ENCODE measurements around the gene ATG2B.

ATG2B gene

DNA sequence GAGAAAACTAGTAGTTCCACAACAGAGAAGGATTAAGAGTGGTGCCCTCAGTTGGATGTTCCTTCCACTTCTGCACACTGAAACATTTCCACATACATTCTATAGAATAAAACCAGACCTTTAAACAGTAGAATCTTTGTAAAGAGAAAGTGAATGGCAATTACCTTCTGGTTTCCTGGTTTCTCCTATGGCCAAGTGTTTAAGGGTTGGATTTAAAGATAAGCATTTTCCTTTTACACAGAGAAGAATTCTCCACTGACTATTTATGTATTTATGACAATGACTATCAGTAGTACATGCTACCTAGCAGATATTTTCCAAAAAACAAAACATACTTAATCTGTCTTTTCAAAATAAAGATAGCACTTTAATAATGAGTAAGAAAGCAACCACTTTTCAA lies 3.2 kb downstream of the ATG2B start:
- Histone ChIP-seq H3K4me2 (ENCODE audit: insufficient read depth, low read length) (peak overlapping the region; percentile 86; the same call in 1 of the 2 replicates), H3K79me2 (ENCODE audit: insufficient read depth, low read length) (peaks cover 85% of the 10 kb centered on the region)

DNA sequence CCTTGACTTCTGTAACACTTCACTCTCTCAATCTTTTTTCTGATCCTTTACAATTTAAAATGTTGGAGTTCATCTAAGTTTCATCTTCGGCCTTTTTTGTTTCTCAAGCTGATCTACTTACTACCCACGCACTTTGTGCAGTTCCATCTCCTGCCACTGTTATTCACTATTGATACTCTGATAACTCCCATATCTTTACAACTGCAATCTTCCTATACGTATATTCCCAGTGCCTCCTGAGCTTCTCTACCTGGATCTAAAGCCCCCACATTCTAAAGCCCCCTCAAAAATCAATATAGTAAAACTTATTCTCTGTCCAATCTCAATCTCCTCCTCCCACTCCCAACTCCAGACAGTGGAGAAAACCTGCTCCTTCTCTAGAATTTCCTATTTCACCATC lies 5.9 kb downstream of the ATG2B start:
- Histone ChIP-seq H3K4me3 (ENCODE audit: low read depth in 1 of 2, low read length in 2 of 2) (no peak overlapping the region), H3K9ac (ENCODE audit: low read depth, low read length) (no peak overlapping the region), H3K27ac (ENCODE audit: low read length) (no peak overlapping the region), H3K36me3 (ENCODE audit: insufficient read depth, low read length) (no peaks in the 10 kb centered on the region), H2AFZ (ENCODE audit: low read depth, low read length) (no peak overlapping the region), H3K4me1 (ENCODE audit: insufficient read depth, low read length) (peaks cover 23% of the 10 kb centered on the region), H3K27me3 (ENCODE audit: insufficient read depth, low read length, poor library complexity) (no peaks in the 10 kb centered on the region), H3K4me2 (ENCODE audit: insufficient read depth, low read length) (no peak overlapping the region), H3K9me3 (ENCODE audit: insufficient read depth, low read length, severe bottlenecking) (no peaks in the 10 kb centered on the region), H3K79me2 (ENCODE audit: insufficient read depth, low read length) (peaks cover 68% of the 10 kb centered on the region), H4K20me1 (ENCODE audit: insufficient read depth, low read length) (peaks cover 6% of the 10 kb centered on the region; the same call in 1 of the 2 replicates)
- no peak for DNase-seq
- no peak for ATAC-seq (ENCODE audit: insufficient read depth, low read depth)
- no peak for TF ChIP-seq EZH2 (IDR thresholded peaks at IDR 0.05; ENCODE audit: borderline replicate concordance, low read depth, low read length, severe bottlenecking)
- TF ChIP-seq, protein P1, sequence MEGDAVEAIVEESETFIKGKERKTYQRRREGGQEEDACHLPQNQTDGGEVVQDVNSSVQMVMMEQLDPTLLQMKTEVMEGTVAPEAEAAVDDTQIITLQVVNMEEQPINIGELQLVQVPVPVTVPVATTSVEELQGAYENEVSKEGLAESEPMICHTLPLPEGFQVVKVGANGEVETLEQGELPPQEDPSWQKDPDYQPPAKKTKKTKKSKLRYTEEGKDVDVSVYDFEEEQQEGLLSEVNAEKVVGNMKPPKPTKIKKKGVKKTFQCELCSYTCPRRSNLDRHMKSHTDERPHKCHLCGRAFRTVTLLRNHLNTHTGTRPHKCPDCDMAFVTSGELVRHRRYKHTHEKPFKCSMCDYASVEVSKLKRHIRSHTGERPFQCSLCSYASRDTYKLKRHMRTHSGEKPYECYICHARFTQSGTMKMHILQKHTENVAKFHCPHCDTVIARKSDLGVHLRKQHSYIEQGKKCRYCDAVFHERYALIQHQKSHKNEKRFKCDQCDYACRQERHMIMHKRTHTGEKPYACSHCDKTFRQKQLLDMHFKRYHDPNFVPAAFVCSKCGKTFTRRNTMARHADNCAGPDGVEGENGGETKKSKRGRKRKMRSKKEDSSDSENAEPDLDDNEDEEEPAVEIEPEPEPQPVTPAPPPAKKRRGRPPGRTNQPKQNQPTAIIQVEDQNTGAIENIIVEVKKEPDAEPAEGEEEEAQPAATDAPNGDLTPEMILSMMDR (IDR thresholded peaks at IDR 0.05; ENCODE audit: borderline replicate concordance, extremely low read depth, low read length, poor library complexity, severe bottlenecking), result no peak

More for the DNA sequence above, 3.2 kb downstream of the ATG2B start:
- Histone ChIP-seq H3K27ac (ENCODE audit: low read length) (no peak overlapping the region), H3K4me1 (ENCODE audit: insufficient read depth, low read length) (peaks cover 34% of the 10 kb centered on the region), H4K20me1 (ENCODE audit: insufficient read depth, low read length) (peaks cover 13% of the 10 kb centered on the region; the same call in 1 of the 2 replicates), H3K9ac (ENCODE audit: low read depth, low read length) (no peak overlapping the region), H3K36me3 (ENCODE audit: insufficient read depth, low read length) (no peaks in the 10 kb centered on the region), H2AFZ (ENCODE audit: low read depth, low read length) (no peak overlapping the region), H3K4me3 (ENCODE audit: low read depth in 1 of 2, low read length in 2 of 2) (no peak overlapping the region), H3K27me3 (ENCODE audit: insufficient read depth, low read length, poor library complexity) (no peaks in the 10 kb centered on the region), H3K9me3 (ENCODE audit: insufficient read depth, low read length, severe bottlenecking) (no peaks in the 10 kb centered on the region)
- TF ChIP-seq, protein P1 (IDR thresholded peaks at IDR 0.05; ENCODE audit: borderline replicate concordance, extremely low read depth, low read length, poor library complexity, severe bottlenecking), result no peak
- no peak for TF ChIP-seq EZH2 (IDR thresholded peaks at IDR 0.05; ENCODE audit: borderline replicate concordance, low read depth, low read length, severe bottlenecking)
- DNase-seq, result no peak
- no peak for ATAC-seq (ENCODE audit: insufficient read depth, low read depth)

DNA sequence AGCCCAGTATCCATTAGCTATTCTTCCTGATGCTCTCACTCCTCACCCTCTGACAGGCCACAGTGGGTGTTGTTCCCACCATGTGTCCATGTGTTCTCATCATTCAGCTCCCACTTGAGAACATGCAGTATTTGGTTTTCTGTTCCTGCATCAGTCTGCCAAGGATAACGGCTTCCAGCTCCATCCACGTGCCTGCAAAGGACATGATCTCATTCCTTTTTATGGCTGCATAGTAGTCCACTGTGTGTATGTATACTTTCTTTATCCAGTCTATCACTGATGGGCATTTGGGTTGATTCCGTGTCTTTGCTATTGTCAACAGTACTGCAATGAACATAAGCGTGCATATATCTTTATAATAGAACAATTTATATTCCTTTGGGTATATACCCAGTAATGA lies 8.9 kb downstream of the ATG2B start:
- no peaks in the 10 kb centered on the region for H3K27me3 ChIP-seq (ENCODE audit: insufficient read depth, low read length, poor library complexity)
- H3K4me1 ChIP-seq (ENCODE audit: insufficient read depth, low read length), result no peaks in the 10 kb centered on the region
- no peak for TF ChIP-seq EZH2 (IDR thresholded peaks at IDR 0.05; ENCODE audit: borderline replicate concordance, low read depth, low read length, severe bottlenecking)
- TF ChIP-seq, protein P1 (IDR thresholded peaks at IDR 0.05; ENCODE audit: borderline replicate concordance, extremely low read depth, low read length, poor library complexity, severe bottlenecking), result no peak
- no peaks in the 10 kb centered on the region for H3K36me3 ChIP-seq (ENCODE audit: insufficient read depth, low read length)
- H4K20me1 ChIP-seq (ENCODE audit: insufficient read depth, low read length), result peaks cover 8% of the 10 kb centered on the region; the same call in 1 of the 2 replicates
- H3K9me3 ChIP-seq (ENCODE audit: insufficient read depth, low read length, severe bottlenecking), result no peaks in the 10 kb centered on the region
- no peak overlapping the region for H2AFZ ChIP-seq (ENCODE audit: low read depth, low read length)
- no peak for DNase-seq
- no peak overlapping the region for H3K4me3 ChIP-seq (ENCODE audit: low read depth in 1 of 2, low read length in 2 of 2)
- no peak overlapping the region for H3K27ac ChIP-seq (ENCODE audit: low read length)
- no peak overlapping the region for H3K9ac ChIP-seq (ENCODE audit: low read depth, low read length)
- no peak overlapping the region for H3K4me2 ChIP-seq (ENCODE audit: insufficient read depth, low read length)
- peaks cover 51% of the 10 kb centered on the region for H3K79me2 ChIP-seq (ENCODE audit: insufficient read depth, low read length)
- ATAC-seq (ENCODE audit: insufficient read depth, low read depth), result no peak

DNA sequence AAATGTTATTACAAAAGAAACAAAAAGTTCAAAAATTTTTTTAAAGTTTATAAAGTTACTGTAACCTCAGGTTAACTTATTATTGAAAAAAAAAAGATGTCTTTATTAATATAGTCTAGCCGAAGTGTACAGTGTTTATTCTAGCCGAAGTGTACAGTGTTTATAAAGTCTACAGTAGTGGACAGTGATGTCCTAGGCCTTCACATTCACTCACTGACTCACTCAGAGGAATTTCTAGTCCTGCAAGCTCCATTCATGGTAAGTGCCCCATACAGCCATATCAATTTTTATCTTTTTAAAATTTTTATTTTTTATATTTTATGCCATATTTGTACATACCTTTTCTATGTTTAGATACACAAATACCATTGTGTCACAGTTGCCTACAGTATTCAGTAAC lies 10.4 kb downstream of the ATG2B start:
- Histone ChIP-seq H3K4me3 (ENCODE audit: low read depth in 1 of 2, low read length in 2 of 2) (no peak overlapping the region), H3K4me1 (ENCODE audit: insufficient read depth, low read length) (no peaks in the 10 kb centered on the region), H2AFZ (ENCODE audit: low read depth, low read length) (no peak overlapping the region), H3K4me2 (ENCODE audit: insufficient read depth, low read length) (no peak overlapping the region), H3K9ac (ENCODE audit: low read depth, low read length) (no peak overlapping the region), H3K79me2 (ENCODE audit: insufficient read depth, low read length) (peaks cover 40% of the 10 kb centered on the region), H3K27ac (ENCODE audit: low read length) (no peak overlapping the region), H3K36me3 (ENCODE audit: insufficient read depth, low read length) (no peaks in the 10 kb centered on the region), H3K9me3 (ENCODE audit: insufficient read depth, low read length, severe bottlenecking) (no peaks in the 10 kb centered on the region), H3K27me3 (ENCODE audit: insufficient read depth, low read length, poor library complexity) (no peaks in the 10 kb centered on the region), H4K20me1 (ENCODE audit: insufficient read depth, low read length) (peaks cover 8% of the 10 kb centered on the region; the same call in 1 of the 2 replicates)
- DNase-seq (no peak), ATAC-seq (ENCODE audit: insufficient read depth, low read depth) (no peak)
- TF ChIP-seq EZH2 (IDR thresholded peaks at IDR 0.05; ENCODE audit: borderline replicate concordance, low read depth, low read length, severe bottlenecking), result no peak
- TF ChIP-seq, protein P1 (IDR thresholded peaks at IDR 0.05; ENCODE audit: borderline replicate concordance, extremely low read depth, low read length, poor library complexity, severe bottlenecking), result no peak

Measured in DND-41 (cell line).